Peyer's patch (tissue), 4 donors: Measurements from ENCODE around the gene F2RL2.

Experiments
- CTCF ChIP-seq, 6 experiments: fragments of 450-650 bp in 4 of 6; fragments of 200-600 bp in 2 of 6; sonication (generic) in 1 of 6; IDR thresholded peaks; one replicate each; pipeline ENCODE4 v1.5.1; 2017 to 2019; ENCODE audit warnings: antibody characterized with exemption in 6 of 6, mild to moderate bottlenecking in 3 of 6, moderate library complexity in 1 of 6
- POLR2A ChIP-seq, 2 donors: fragments of 450-650 bp; IDR thresholded peaks; one replicate each; pipeline ENCODE4 v1.5.1; 2017; ENCODE audit warnings: antibody characterized with exemption in 2 of 2, mild to moderate bottlenecking in 2 of 2, moderate library complexity in 2 of 2

- TF ChIP-seq CTCF (IDR thresholded peaks at IDR 0.05) (no peak), POLR2A (IDR thresholded peaks at IDR 0.05) (no peak)
Measured at GRCh38 chr5:76585783-76586217, 37.4 kb downstream of the F2RL2 start.
